MM.1S (cell line): ENCODE measurements around the gene SLC35A2.

Experiments
- DNase-seq: peaks from one replicate; pipeline ENCODE4 v3.0.0-alpha.2; 2015
- H2AFZ ChIP-seq: fragments of 300-600 bp; sonication (generic); 2 replicates; pipeline ENCODE4 v1.6.0; 2016; ENCODE audit warnings: antibody characterized with exemption, low read length
- H3F3A ChIP-seq: fragments of 300-600 bp; sonication (generic); 2 replicates; pipeline ENCODE4 v1.6.1; 2016; ENCODE audit warnings: mild to moderate bottlenecking, antibody characterized with exemption, low read length, moderate library complexity, mixed read lengths; ENCODE audit not compliant: insufficient read depth
- H3K27ac ChIP-seq: fragments of 300-600 bp; sonication (generic); 2 replicates; pipeline ENCODE4 v1.5.1; 2016; ENCODE audit warnings: mild to moderate bottlenecking, low read length
- H3K27me3 ChIP-seq: fragments of 300-600 bp; sonication (generic); replicated peaks from 2 replicates; pipeline ENCODE4 v1.6.0; 2016; ENCODE audit warnings: low read length; ENCODE audit not compliant: insufficient read depth
- H3K36me3 ChIP-seq: fragments of 300-600 bp; sonication (generic); replicated peaks from 2 replicates; pipeline ENCODE4 v1.6.1; 2016; ENCODE audit warnings: mild to moderate bottlenecking, low read length, mixed read lengths; ENCODE audit not compliant: insufficient read depth
- H3K4me1 ChIP-seq: fragments of 300-600 bp; sonication (generic); 2 replicates; pipeline ENCODE4 v1.6.1; 2016; ENCODE audit warnings: low read length, mixed read lengths
- H3K4me2 ChIP-seq: fragments of 300-600 bp; sonication (generic); 2 replicates; pipeline ENCODE4 v1.6.0; 2016; ENCODE audit warnings: low read depth, low read length
- H3K4me3 ChIP-seq: fragments of 300-600 bp; sonication (generic); 2 replicates; pipeline ENCODE4 v1.5.1; 2016; ENCODE audit warnings: low read length, mixed read lengths
- H3K79me2 ChIP-seq: fragments of 300-600 bp; sonication (generic); 2 replicates; pipeline ENCODE4 v1.6.1; 2016; ENCODE audit warnings: mixed run types, low read length, mixed read lengths
- H3K9ac ChIP-seq: fragments of 300-600 bp; sonication (generic); 2 replicates; pipeline ENCODE4 v1.6.1; 2016; ENCODE audit warnings: low read length, mixed read lengths
- H3K9me2 ChIP-seq: fragments of 300-600 bp; sonication (generic); replicated peaks from 2 replicates; pipeline ENCODE4 v1.6.1; 2016; ENCODE audit warnings: mild to moderate bottlenecking, low read length, mixed read lengths; ENCODE audit not compliant: insufficient read depth
- H3K9me3 ChIP-seq: fragments of 300-600 bp; sonication (generic); replicated peaks from 2 replicates; pipeline ENCODE4 v1.6.1; 2016; ENCODE audit warnings: mild to moderate bottlenecking, low read length, mixed read lengths; ENCODE audit not compliant: insufficient read depth
- H4K20me1 ChIP-seq: fragments of 300-600 bp; sonication (generic); 2 replicates; pipeline ENCODE4 v1.6.1; 2016; ENCODE audit warnings: mild to moderate bottlenecking, low read length, moderate library complexity, mixed read lengths; ENCODE audit not compliant: insufficient read depth
- EZH2 ChIP-seq: fragments of 300-600 bp; sonication (generic); optimal IDR thresholded peaks from 2 replicates; pipeline ENCODE3; 2017; ENCODE audit warnings: low read depth, mild to moderate bottlenecking, antibody characterized with exemption, low read length, mixed read lengths
- EZH2phosphoT487 ChIP-seq: fragments of 300-600 bp; sonication (generic); IDR thresholded peaks from 2 replicates; pipeline ENCODE4 v1.6.1; 2018; ENCODE audit warnings: antibody characterized with exemption, low read length
- TF ChIP-seq, protein P1 (sequence below): fragments of 300-600 bp; sonication (generic); IDR thresholded peaks from 2 replicates; pipeline ENCODE4 v1.5.1; 2016; ENCODE audit warnings: antibody characterized with exemption, low read length, mixed read lengths

Gene SLC35A2

DNA sequence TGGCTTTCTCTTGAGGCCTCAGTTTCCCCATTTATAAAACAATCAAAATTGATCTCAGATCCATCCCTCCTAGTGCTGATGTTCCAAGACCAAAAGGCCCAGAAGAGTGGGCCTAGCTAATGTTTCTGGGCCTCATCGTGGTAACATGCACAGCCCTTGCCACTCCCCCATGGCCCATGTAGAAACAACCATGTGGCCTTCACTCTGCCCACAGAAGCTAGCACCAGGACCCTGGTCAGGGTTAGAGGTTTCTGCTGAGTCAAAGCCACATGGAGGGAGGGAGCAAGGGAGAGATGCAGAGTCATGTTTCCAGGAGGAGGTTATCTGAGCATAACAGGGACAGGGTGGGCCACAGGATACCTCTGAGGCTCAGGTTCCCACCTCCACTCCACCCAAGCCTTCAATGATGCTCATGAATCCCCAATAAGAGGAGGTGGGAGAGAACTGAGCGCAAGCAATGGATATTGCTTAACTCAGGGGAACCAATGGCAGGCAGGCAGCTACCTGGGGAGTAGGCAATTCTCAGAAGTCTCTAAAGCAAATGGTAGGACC, 29.0 kb upstream of the SLC35A2 start:
- Histone ChIP-seq H3K9me3 (no peaks in the 10 kb centered on the region), H3K79me2 (peaks cover 65% of the 10 kb centered on the region), H3K9me2 (no peaks in the 10 kb centered on the region), H3K27ac (peak overlapping the region; percentile 100), H3F3A (peaks cover 43% of the 10 kb centered on the region), H3K4me1 (peaks cover 73% of the 10 kb centered on the region), H3K4me3 (no peak overlapping the region), H3K4me2 (peak overlapping the region; percentile 87), H4K20me1 (no peaks in the 10 kb centered on the region), H3K36me3 (no peaks in the 10 kb centered on the region), H3K27me3 (no peaks in the 10 kb centered on the region), H3K9ac (peak overlapping the region; percentile 95), H2AFZ (no peak overlapping the region)
- TF ChIP-seq EZH2phosphoT487 (no peak), EZH2 (no peak)
- TF ChIP-seq, protein P1, sequence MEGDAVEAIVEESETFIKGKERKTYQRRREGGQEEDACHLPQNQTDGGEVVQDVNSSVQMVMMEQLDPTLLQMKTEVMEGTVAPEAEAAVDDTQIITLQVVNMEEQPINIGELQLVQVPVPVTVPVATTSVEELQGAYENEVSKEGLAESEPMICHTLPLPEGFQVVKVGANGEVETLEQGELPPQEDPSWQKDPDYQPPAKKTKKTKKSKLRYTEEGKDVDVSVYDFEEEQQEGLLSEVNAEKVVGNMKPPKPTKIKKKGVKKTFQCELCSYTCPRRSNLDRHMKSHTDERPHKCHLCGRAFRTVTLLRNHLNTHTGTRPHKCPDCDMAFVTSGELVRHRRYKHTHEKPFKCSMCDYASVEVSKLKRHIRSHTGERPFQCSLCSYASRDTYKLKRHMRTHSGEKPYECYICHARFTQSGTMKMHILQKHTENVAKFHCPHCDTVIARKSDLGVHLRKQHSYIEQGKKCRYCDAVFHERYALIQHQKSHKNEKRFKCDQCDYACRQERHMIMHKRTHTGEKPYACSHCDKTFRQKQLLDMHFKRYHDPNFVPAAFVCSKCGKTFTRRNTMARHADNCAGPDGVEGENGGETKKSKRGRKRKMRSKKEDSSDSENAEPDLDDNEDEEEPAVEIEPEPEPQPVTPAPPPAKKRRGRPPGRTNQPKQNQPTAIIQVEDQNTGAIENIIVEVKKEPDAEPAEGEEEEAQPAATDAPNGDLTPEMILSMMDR: no peak
- DNase-seq: peak; percentile 68

DNA sequence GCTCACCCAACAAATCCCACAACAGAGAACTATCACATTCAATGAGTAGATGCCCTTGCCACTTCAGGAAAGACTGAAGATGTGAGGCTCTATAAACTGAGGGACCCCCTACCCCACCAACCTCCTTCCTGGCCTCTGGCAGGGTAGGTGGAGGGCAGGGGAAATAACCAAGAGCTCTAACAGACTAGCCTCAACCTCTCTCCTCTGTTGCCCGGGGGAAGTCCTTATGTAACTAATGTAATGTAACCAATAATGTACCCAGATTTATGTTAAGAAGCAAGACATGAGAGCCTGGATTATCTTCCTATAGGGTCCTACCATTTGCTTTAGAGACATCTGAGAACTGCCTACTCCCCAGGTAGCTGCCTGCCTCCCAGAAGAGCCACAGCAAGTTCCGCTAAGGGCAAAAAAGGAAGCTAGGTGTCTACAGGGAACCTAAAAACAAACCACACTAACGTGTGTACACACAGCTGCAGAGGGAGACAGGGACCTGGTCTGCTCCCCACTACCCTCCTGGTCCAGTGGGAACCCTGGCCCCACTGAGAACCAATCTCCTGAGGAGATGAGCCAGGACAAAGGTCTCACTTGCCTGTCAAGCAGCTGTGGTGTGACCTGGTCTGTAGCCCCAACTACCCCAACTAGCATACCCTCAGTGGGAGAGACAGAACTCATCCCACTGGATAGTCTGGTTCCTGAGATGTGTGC, 28.2 kb upstream of the SLC35A2 start:
- Histone ChIP-seq H3K4me3 (peak overlapping the region; percentile 39; the same call in 1 of the 2 replicates), H3K4me1 (peaks cover 81% of the 10 kb centered on the region), H3K27ac (peak overlapping the region; percentile 100)

DNA sequence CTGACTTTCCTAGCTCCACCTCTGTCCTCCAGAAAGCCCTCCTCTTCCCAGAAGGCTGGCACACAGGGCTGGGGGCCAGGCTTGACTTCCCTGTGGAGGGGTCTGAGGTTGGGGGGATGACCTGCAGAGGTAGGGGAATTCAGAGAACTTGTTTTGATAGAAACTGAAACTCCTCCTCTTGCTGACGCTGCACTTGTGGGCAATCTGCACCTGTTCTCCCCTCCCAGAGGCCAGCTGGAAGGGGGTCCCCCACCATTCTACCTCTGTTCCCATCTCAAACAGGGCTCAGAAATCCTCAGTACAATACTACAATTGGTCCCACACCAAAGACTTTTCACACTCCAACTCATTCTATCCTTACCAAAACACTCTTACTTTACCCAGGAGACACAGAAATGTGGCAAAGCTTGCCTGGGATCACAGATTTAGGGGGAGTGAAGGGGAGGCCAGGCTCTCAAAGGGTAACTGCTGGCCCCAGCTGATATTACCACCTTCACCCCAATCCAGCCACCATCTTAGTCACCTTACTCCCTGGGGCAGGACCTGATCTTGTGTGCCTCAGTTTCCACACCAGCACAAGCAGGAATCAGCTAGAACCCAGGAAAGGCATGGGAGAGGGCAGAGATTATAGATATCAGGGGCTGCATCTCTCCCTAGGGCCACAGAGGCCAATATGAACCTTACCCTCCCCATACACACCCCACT, 27.4 kb upstream of the SLC35A2 start:
- no peak for TF ChIP-seq EZH2phosphoT487
- TF ChIP-seq, protein P1: no peak
- TF ChIP-seq EZH2: no peak
- peak; percentile 96 for DNase-seq
- Histone ChIP-seq H3K79me2 (peaks cover 61% of the 10 kb centered on the region), H2AFZ (no peak overlapping the region), H3K4me1 (peaks cover 83% of the 10 kb centered on the region), H3K4me3 (peak overlapping the region; percentile 39; the same call in 1 of the 2 replicates), H3K9ac (peak overlapping the region; percentile 95), H3K9me2 (no peaks in the 10 kb centered on the region), H4K20me1 (no peaks in the 10 kb centered on the region), H3K9me3 (no peaks in the 10 kb centered on the region), H3K27ac (peak overlapping the region; percentile 100), H3F3A (peaks cover 57% of the 10 kb centered on the region), H3K4me2 (peak overlapping the region; percentile 87), H3K36me3 (no peaks in the 10 kb centered on the region), H3K27me3 (no peaks in the 10 kb centered on the region)

More for the DNA sequence above, 28.2 kb upstream of the SLC35A2 start:
- Histone ChIP-seq H3F3A (peaks cover 49% of the 10 kb centered on the region), H3K4me2 (peak overlapping the region; percentile 87), H3K36me3 (no peaks in the 10 kb centered on the region), H3K27me3 (no peaks in the 10 kb centered on the region), H4K20me1 (no peaks in the 10 kb centered on the region), H3K79me2 (peaks cover 66% of the 10 kb centered on the region), H3K9me3 (no peaks in the 10 kb centered on the region), H3K9me2 (no peaks in the 10 kb centered on the region), H3K9ac (peak overlapping the region; percentile 95), H2AFZ (no peak overlapping the region)
- TF ChIP-seq EZH2: no peak
- no peak for TF ChIP-seq EZH2phosphoT487
- TF ChIP-seq, protein P1: no peak
- DNase-seq: peak; percentile 72
